WERI-Rb-1 (cell line): Measurements from ENCODE around the gene GLS.
A peak's percentile ranks its signal among the peaks of the same experiment; 100 is the strongest.

ENCODE experiments used
- DNase-seq: peaks from one replicate; pipeline ENCODE4 v3.0.0-alpha.2; 2020
- H3K27ac ChIP-seq: fragments of 250-450 bp; sonication (Bioruptor Pico); 2 replicates; pipeline ENCODE4 v1.5.1; 2020; ENCODE audit warnings: mild to moderate bottlenecking, moderate library complexity
- H3K27me3 ChIP-seq: fragments of 250-450 bp; sonication (Bioruptor Pico); 2 replicates; pipeline ENCODE4 v1.5.1; 2021; ENCODE audit warnings: mild to moderate bottlenecking, low read depth, moderate library complexity; ENCODE audit not compliant: insufficient read depth, severe bottlenecking
- H3K36me3 ChIP-seq: fragments of 250-450 bp; sonication (Bioruptor Pico); 2 replicates; pipeline ENCODE4 v1.5.1; 2020; ENCODE audit warnings: mild to moderate bottlenecking, moderate library complexity
- H3K4me3 ChIP-seq: 2 replicates; pipeline ENCODE4 v1.5.1; 2011; ENCODE audit warnings: low read depth, mild to moderate bottlenecking, control low read depth, low read length
- H3K9me3 ChIP-seq: fragments of 250-450 bp; sonication (Bioruptor Pico); 2 replicates; pipeline ENCODE4 v1.5.1; 2021; ENCODE audit warnings: mild to moderate bottlenecking, moderate library complexity; ENCODE audit not compliant: severe bottlenecking
- CTCF ChIP-seq: IDR thresholded peaks from 2 replicates; pipeline ENCODE4 v1.5.1; 2011; ENCODE audit warnings: low read depth, mild to moderate bottlenecking, control low read depth, inconsistent platforms, low read length

GLS gene

GRCh38 chr2:190880378-190881083, at the start of gene GLS:
Gene GLS (plus strand): TSS chr2:190880821. CDS start chr2:190881085, 264 bp downstream.
- TF ChIP-seq CTCF: no peak
- peak; percentile 96 for DNase-seq
- Histone ChIP-seq H3K27me3 (no peaks in the 10 kb centered on the region), H3K4me3 (peak within 1 kb of the TSS; percentile 71), H3K9me3 (no peaks in the 10 kb centered on the region), H3K27ac (peak within 1 kb of the TSS; percentile 71), H3K36me3 (peaks cover 4% of the 10 kb centered on the region; the same call in 1 of the 2 replicates)

GRCh38 chr2:190831941-190832340, 48.7 kb upstream of the GLS start:
- Histone ChIP-seq H3K4me3 (no peak overlapping the region), H3K27ac (no peak overlapping the region), H3K9me3 (no peaks in the 10 kb centered on the region), H3K27me3 (no peaks in the 10 kb centered on the region), H3K36me3 (no peaks in the 10 kb centered on the region)
- no peak for DNase-seq
- no peak for TF ChIP-seq CTCF

GRCh38 chr2:190834890-190835208, 45.8 kb upstream of the GLS start:
- Histone ChIP-seq H3K4me3 (no peak overlapping the region), H3K9me3 (no peaks in the 10 kb centered on the region), H3K27ac (no peak overlapping the region), H3K27me3 (no peaks in the 10 kb centered on the region), H3K36me3 (no peaks in the 10 kb centered on the region)
- no peak for DNase-seq
- no peak for TF ChIP-seq CTCF

GRCh38 chr2:190835303-190835930, 45.2 kb upstream of the GLS start:
- Histone ChIP-seq H3K27me3 (no peaks in the 10 kb centered on the region), H3K27ac (no peak overlapping the region), H3K9me3 (no peaks in the 10 kb centered on the region), H3K4me3 (no peak overlapping the region), H3K36me3 (no peaks in the 10 kb centered on the region)
- no peak for DNase-seq
- TF ChIP-seq CTCF: no peak

- no peak for DNase-seq
- no peaks in the 10 kb centered on the region for H3K9me3 ChIP-seq
- no peak for TF ChIP-seq CTCF
- no peaks in the 10 kb centered on the region for H3K36me3 ChIP-seq
- H3K4me3 ChIP-seq: no peak overlapping the region
- no peak overlapping the region for H3K27ac ChIP-seq
- H3K27me3 ChIP-seq: no peaks in the 10 kb centered on the region
Measured at GRCh38 chr2:190836767-190837166, 43.9 kb upstream of the GLS start.
